Activated naive CD4-positive, alpha-beta T cell treated with anti-CD3 and anti-CD28 coated beads, Interleukin-2, amount 50 U/mL, for 72 hours (primary cell): ENCODE data around the gene CFAP206. TPM values are rescaled to one million over a fixed set of nuclear protein-coding genes. Genes with fewer than 3 reads are reported as not detected.

ENCODE experiments used
- ATAC-seq, 2 donors: fragments of 150-1000 bp; cut with Tn5 transposase; 2 replicates each; pipeline ENCODE4 v1.10.0; 2021; ENCODE audit warnings: mild to moderate bottlenecking in 2 of 2, moderate library complexity in 2 of 2
- DNase-seq, 2 donors: peaks; one replicate each; pipeline ENCODE4 v3.0.0; 2021 to 2022; ENCODE audit warnings: low spot score in 2 of 2
- H3K27ac Mint-ChIP-seq, 2 donors: one replicate each; pipeline ENCODE4 v1.8.0; 2022; ENCODE audit warnings: mild to moderate bottlenecking in 2 of 2, mixed read lengths in 2 of 2
- H3K36me3 Mint-ChIP-seq, 2 donors: one replicate each; pipeline ENCODE4 v1.8.0; 2022; ENCODE audit warnings: mixed read lengths in 2 of 2
- H3K9me3 Mint-ChIP-seq, 2 donors: one replicate each; pipeline ENCODE4 v1.8.0; 2022; ENCODE audit warnings: mixed read lengths in 2 of 2
- total RNA-seq, 2 donors: library from RNA; stranded (reverse); gene quantifications; one replicate each; pipeline ENCODE4 v1.2.3, GENCODE V29; 2022

Gene CFAP206, protein sequence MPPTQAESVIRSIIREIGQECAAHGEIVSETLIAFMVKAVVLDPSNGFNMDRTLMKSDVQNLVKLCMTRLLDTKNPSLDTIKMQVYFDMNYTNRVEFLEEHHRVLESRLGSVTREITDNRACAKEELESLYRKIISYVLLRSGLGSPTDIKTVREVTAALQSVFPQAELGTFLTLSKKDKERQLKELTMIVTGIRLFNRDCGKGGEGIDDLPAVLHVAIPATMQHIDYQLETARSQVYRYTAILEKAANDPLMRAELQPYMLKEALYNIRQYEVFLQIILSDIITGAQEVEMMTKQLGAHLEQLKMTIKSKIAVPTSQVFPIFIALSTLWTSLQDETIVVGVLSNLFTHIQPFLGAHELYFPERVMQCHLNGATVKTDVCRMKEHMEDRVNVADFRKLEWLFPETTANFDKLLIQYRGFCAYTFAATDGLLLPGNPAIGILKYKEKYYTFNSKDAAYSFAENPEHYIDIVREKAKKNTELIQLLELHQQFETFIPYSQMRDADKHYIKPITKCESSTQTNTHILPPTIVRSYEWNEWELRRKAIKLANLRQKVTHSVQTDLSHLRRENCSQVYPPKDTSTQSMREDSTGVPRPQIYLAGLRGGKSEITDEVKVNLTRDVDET
- total RNA-seq = not detected

DNA sequence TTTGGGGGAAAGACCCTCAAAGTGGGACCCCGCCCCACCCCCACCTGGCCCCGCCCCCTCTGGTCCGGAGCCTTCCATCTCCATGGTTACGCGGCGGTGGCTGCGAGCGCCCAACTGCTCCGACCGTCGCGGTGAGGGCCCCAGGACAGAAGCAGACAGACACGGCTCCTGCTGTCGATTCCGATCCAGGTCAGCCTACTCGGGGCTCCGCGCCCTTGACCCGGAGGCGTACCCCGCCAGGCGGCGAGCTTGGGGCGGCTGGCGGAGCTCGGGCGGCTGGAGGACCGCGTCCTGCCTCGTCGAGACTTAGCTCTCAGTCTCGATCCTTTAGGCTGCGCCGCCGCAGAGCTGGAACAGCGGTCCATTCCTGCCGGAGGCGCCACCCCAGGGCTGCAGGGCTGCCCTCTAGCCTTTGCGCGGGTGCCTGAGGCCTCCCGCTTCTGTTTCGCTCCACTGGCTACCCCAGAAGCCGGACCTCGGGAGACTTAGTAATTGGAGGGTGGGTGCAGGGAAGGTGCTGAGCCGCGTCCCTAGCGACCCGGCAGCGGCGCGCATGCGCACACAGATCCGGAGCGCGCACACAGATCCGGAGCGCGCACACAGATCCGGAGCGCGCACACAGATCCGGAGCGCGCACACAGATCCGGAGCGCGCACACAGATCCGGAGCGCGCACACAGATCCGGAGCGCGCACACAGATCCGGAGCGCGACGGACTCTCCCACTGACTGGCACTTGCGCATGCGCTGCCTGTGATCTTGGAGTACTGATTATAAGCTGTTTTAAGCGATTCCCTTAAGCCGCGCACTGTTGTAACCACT is at the start of gene CFAP206:
Gene CFAP206, plus strand, starts transcription at position 72 of the 820 bp plus-strand sequence. CDS start 1,868 bp downstream, outside the sequence.
- Mint-ChIP-seq H3K36me3 (no peaks in the 10 kb centered on the region), H3K27ac (peak within 1 kb of the TSS; percentile 77 to 78), H3K9me3 (no peaks in the 10 kb centered on the region)
- DNase-seq = peak; percentile 75 to 85
- peak; percentile 90 for ATAC-seq

DNA sequence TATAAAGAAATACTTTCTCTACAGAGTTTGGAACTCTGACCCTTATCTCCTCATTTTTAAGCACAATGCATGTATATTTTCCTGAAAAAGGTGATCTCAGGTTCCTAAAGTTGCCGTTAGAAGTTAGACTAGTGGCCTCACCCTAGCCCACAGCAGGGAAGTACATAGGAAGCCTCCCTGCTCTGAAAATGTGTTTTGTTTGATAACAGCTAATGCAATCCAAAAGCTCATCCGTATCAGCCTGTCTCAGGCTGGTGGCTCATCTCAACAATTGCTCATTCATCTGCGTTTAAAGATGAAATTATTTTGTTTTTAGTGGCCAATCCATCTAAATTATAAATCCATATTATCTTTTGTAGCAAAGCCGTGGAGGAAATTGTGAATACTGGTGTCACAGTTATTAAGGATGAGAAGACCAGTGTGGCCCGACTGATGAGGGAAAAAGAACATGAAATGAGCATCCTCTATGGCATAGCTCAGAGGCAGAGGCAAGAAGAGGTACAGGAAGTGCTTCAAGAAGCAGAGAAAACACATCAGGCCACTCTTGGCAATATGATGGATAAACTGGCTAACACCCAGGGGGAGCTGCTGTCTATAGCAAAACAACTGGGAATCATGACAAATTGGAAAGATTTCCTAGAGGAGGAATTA is 43.0 kb upstream of the CFAP206 start:
- Mint-ChIP-seq H3K9me3 (peaks cover 3 to 7% of the 10 kb centered on the region in 2 donors), H3K27ac (no peak overlapping the region), H3K36me3 (peaks cover 12 to 14% of the 10 kb centered on the region in 2 donors)
- no peak for ATAC-seq
- no peak for DNase-seq

DNA sequence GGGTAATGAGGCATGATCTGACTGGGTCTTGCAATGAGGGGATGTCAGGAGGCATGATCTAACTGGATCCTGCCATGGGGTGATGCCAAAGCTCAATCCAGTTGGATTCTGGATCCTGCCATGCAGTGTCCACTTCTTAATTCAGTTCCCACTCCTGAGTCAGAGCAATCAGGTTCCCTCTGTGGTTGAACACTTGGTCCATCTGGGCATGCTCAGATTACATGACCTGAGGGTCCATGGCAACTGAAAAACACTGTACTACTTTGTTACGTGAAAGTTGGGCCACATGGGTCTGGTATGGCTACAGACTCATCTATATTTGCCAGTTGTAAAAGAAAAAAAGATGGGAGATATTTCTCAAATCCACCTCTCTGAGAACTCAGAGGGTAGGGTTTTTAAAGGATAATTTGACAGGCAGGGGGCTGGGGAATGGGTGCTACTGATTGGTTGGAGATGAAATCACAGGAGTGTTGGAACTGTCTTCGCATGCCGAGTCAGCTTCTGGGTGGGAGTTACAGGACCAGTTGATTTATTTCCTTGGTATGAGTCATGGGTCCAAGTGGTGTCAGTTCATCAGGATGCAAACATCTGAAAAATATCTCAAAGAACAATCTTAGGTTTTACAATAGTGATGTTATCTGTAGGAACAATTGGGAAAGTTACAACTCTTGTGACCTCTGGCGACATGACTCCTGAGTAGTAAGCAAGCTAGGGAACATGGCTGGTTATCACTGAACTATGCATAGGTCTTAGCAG is 41.5 kb upstream of the CFAP206 start:
- H3K36me3 Mint-ChIP-seq = peaks cover 12 to 14% of the 10 kb centered on the region in 2 donors
- H3K27ac Mint-ChIP-seq = no peak overlapping the region
- H3K9me3 Mint-ChIP-seq = peaks cover 3 to 7% of the 10 kb centered on the region in 2 donors
- no peak for DNase-seq
- no peak for ATAC-seq

DNA sequence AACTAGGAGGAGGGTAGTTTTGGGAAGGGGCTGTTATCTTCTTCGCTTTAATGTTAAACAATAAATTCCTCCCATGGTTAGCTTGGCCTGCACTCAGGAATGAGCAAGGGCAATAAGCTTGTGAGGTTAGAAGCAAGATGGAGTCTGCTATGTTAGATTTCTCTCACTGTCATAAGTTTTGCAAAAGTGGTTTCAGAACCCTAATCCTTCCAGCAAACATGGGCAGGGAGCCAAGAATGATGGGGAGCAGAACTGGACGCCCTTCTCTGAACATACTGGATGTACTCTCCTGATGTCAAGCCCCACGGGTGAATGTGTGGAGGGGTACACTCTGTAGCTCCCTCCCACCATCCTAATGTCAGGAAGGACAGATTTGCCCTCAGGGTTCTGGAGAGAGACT is 40.9 kb upstream of the CFAP206 start:
- DNase-seq = no peak
- Mint-ChIP-seq H3K36me3 (peaks cover 12 to 14% of the 10 kb centered on the region in 2 donors), H3K9me3 (peaks cover 3 to 7% of the 10 kb centered on the region in 2 donors), H3K27ac (no peak overlapping the region)
- no peak for ATAC-seq

DNA sequence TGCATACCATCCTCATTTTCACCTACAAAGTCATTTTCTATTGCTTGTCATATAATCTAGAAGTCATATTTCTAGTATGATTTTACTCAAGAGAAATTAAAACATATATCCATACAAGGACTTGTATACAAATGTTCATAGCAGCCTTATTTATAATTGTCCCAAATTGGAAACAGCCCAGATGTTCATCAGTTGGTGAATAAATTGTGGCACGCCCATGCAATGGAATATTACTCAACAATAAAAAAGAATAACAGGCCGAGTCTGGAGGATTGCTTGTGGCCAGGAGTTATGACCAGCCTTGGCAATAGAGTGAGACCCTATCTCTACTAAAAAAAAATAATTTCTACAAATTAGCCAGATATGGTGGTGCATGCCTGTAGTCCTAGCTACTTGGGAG is 34.4 kb upstream of the CFAP206 start:
- DNase-seq (no peak), ATAC-seq (no peak)
- Mint-ChIP-seq H3K27ac (no peak overlapping the region), H3K9me3 (no peaks in the 10 kb centered on the region), H3K36me3 (no peaks in the 10 kb centered on the region)

DNA sequence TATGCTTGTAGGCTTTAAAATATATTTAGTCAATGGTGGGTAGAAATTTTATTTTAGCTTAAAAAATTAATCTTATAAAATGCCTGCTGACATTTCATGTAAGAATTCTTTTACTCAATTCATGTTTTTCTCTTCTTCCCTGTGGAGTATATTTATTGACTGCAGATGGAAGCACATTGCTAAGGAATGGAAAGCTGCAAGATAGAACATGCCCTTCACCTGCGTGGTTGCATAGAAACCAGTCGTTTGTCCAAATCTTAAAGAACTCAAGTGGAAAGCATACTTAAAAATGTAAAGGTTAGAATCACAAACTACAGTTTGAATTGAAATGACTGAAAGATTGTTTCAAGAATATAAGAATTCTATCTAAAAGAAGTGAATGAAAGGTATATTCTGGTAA is 32.5 kb upstream of the CFAP206 start:
- Mint-ChIP-seq H3K9me3 (no peaks in the 10 kb centered on the region), H3K36me3 (no peaks in the 10 kb centered on the region), H3K27ac (no peak overlapping the region)
- no peak for DNase-seq
- no peak for ATAC-seq

DNA sequence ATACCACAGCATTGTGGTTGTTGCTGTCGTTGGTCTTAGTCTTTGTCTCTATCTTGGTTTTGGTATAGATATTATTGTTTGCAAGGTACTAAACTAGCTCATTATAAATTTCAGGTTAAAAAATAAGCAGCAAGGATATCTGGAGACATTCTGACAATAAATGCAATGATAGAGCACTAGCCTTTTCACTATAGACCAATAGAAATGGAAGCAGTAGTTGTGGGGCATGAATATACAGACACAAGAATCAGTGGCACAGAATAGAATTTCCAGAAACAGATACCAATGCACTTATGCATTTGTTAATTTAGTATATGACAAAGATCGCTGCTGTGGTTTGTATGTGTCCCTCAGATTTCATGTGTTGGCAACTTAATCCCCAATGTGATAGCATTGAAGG is 31.1 kb upstream of the CFAP206 start:
- H3K36me3 Mint-ChIP-seq = no peaks in the 10 kb centered on the region
- H3K27ac Mint-ChIP-seq = no peak overlapping the region
- no peak for DNase-seq
- H3K9me3 Mint-ChIP-seq = no peaks in the 10 kb centered on the region
- ATAC-seq = no peak

DNA sequence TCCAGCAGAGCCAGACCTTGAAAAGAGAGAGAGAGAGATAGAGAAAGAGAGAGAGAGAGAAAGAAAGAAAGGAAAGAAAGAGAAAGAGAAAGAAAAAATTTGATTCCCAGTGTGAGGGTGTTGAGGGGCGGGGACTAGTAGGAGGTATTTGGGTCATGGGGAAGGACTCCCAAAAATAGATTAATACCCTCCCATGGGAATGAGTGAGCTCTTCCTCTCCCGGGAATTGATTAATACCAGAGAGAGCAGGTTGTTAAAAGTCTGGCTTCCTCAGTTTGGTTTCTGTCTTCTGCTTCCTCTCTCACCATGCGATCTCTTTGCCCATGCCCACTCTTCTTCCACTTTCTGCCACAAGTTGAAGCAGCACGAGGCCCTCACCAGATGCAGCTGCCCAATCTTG is 28.8 kb upstream of the CFAP206 start:
- no peak for ATAC-seq
- Mint-ChIP-seq H3K9me3 (no peaks in the 10 kb centered on the region), H3K36me3 (no peaks in the 10 kb centered on the region), H3K27ac (peak overlapping the region in 1 of 2 donors; percentile 87)
- no peak for DNase-seq

DNA sequence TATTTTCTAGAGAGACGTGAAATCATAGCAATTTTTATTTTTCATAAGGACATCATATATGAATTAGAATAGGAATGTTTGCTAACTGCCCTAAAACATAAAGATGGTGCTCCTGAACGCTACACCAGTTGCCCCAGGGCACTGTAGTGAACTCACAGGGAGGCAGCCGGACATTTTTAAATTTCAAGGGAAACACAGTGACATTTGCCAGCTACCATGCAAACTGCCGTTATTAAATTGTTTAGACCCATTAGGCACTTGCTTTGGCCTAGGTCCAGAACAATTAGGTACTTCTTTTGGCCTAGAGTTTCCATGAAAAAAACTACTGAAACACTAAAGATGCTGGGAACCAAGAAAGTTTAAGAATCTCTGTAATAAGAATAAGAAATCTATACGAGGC is 24.9 kb upstream of the CFAP206 start:
- no peaks in the 10 kb centered on the region for H3K36me3 Mint-ChIP-seq
- no peaks in the 10 kb centered on the region for H3K9me3 Mint-ChIP-seq
- ATAC-seq = no peak

DNA sequence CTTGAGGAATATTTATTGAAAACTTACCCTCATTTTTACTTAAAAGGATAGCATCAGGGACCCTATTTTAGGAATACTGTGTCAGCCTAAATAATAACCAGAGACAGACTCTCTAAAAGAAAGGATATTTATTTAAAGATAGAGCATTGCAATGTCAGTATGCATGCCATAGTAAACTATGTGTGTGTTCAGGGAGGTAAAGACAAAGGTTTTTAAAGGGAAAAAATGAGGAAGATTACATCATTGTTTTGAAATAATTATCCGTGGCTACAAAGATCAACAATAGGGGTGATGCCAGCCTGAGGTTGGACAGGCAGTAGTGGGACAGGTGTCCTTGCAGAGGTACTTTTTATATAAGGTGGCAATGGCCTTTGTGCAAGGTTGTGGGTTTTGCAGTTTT is 23.7 kb upstream of the CFAP206 start:
- DNase-seq (no peak), ATAC-seq (no peak)
- no peaks in the 10 kb centered on the region for H3K9me3 Mint-ChIP-seq
- no peaks in the 10 kb centered on the region for H3K36me3 Mint-ChIP-seq
- H3K27ac Mint-ChIP-seq = no peak overlapping the region

More for the DNA sequence above, 24.9 kb upstream of the CFAP206 start:
- DNase-seq = no peak
- no peak overlapping the region for H3K27ac Mint-ChIP-seq

DNA sequence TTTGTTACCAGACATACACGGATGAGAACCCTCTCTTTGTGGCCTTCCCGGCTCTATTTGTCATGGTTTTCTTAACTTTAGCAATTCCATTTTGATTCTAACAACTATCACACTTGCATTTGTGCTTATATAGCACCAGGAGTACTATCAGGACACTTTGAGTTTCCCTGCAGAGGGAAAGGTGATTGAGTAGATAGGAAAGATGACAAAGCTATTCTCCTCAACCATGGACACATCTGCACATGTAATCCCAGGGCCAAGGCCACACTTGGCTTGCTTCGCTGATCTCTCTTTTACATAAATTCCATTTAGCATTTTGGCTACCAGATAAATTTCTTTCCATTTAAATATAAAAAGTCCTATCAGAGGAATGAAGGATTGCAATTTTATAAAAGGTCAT is 23.3 kb upstream of the CFAP206 start:
- DNase-seq (no peak), ATAC-seq (no peak)
- H3K9me3 Mint-ChIP-seq = no peaks in the 10 kb centered on the region
- H3K36me3 Mint-ChIP-seq = no peaks in the 10 kb centered on the region
- H3K27ac Mint-ChIP-seq = no peak overlapping the region

DNA sequence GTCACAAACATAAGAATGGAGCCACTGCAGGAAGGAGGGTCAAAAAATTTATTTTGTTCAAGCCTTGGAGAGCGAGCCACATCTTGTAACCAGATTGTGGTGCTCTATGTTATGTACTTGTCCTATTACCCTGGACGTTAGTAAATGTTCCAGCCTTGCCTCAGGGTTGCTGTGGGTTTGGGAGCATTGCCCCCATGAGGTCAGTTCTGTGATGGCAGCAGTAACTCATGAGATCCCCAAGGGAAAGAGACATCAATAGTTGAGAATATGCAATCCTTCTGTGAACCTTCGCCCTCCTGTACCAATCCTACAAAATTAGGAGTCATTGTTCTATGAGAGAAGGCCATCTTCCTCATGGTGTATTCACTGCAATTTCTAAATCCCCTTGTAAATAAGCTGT is 16.4 kb upstream of the CFAP206 start:
- ATAC-seq = peak in 1 of 2 donors; percentile 40
- no peaks in the 10 kb centered on the region for H3K9me3 Mint-ChIP-seq

DNA sequence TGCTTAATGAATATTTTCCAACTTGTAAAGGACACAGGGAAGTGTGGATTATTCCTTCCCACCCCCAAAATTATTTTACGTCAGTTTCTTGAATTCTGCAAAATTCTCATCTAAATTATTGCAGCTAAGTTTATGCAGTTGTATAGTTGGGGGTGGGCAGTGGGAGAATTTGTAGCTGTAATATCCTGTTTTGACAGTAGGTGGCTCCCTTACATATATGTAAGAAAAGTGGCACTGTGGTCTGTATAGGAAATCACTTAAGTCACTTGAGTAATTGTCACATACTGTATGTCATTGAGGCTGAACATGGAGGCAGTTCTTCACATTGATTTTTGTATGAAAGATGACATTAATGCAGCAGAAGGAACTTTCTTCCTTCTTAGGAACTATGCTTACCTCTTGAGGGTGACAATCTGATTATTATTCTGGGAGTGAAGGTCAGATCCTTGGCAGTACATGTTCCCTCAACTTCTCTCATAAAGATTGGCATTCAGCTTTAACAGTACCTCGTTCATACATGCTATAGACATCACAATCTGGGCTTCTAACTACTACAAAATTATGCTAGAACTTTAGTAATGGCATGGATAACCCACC is 14.6 kb upstream of the CFAP206 start:
- DNase-seq = peak in 1 of 2 donors; percentile 42
- H3K9me3 Mint-ChIP-seq = no peaks in the 10 kb centered on the region
- no peaks in the 10 kb centered on the region for H3K36me3 Mint-ChIP-seq

More for the DNA sequence above, 16.4 kb upstream of the CFAP206 start:
- no peaks in the 10 kb centered on the region for H3K36me3 Mint-ChIP-seq
- H3K27ac Mint-ChIP-seq = peak overlapping the region in 1 of 2 donors; percentile 65
- DNase-seq = no peak

DNA sequence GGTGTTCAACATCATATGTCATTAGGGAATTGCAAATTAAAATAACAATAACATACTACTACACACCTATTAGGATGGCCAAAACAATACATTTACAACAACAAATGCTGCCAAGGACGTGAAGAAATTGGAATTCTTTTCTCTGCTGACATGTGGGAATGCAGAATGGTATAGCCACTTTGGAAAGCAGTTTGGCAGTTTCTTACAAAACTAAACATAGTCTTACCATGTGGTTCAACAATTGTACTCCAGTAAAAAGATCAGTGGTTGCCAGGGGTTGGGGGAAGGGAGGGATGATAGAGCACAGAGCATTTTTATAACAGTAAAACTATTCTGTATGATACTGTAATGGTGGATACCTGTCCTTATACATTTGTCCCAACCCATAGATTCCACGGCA is 12.3 kb upstream of the CFAP206 start:
- no peaks in the 10 kb centered on the region for H3K9me3 Mint-ChIP-seq
- ATAC-seq (no peak), DNase-seq (no peak)
- no peaks in the 10 kb centered on the region for H3K36me3 Mint-ChIP-seq
- no peak overlapping the region for H3K27ac Mint-ChIP-seq

More for the DNA sequence above, 14.6 kb upstream of the CFAP206 start:
- peak; percentile 81 to 86 for ATAC-seq
- no peak overlapping the region for H3K27ac Mint-ChIP-seq

DNA sequence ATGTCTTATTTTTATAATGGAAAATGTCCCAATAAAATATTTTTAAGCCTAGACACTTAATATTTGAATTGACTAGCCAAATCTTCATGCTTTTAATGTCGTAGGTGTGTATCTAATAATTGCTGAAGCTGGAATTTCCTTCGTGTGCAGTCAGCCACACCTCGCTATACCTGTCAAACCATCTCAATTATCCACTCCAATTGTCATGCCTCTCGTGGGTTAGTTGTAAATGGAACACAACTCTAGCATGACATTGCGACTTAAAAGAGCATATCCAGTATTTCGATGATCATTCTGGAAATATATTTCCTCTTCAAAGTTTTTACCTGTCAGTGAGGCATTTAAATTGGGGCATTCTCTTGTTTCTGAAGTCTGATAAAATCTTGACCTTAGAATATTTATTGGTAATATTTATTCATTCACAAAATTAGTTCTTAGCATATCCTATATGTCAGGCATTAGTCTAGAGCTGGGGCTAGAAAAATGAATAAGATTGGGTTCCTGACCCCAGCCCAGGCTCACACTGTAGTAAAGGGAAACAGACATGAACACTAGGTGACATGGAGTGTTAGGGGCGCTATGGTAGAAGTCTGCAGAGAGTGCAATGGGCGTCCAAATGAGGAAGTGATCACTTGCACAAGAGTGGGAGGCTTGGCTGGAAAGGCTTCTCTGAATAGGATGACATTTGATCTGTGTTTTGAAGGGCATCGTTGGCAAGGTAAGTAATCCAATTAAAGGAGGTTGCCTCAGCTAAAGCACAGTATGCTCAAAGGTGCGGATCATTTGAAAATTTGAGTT is 11.0 kb upstream of the CFAP206 start:
- Mint-ChIP-seq H3K9me3 (no peaks in the 10 kb centered on the region), H3K27ac (no peak overlapping the region)

More for the DNA sequence above, 11.0 kb upstream of the CFAP206 start:
- no peak for ATAC-seq
- DNase-seq = no peak
- no peaks in the 10 kb centered on the region for H3K36me3 Mint-ChIP-seq
